Dedifferentiated amniotic fluid mesenchymal stem cell (primary cell): ENCODE results near the gene FRMPD2.
"Not testable (repeated sequence)": the region's sequence is repeated elsewhere in the genome, so short reads cannot be mapped to it uniquely, and the experiment has no call there.

Experiments
- DNase-seq: peaks from one replicate; pipeline ENCODE4 v3.0.0-alpha.2; 2016; ENCODE audit errors: extremely low spot score

FRMPD2 gene

DNA sequence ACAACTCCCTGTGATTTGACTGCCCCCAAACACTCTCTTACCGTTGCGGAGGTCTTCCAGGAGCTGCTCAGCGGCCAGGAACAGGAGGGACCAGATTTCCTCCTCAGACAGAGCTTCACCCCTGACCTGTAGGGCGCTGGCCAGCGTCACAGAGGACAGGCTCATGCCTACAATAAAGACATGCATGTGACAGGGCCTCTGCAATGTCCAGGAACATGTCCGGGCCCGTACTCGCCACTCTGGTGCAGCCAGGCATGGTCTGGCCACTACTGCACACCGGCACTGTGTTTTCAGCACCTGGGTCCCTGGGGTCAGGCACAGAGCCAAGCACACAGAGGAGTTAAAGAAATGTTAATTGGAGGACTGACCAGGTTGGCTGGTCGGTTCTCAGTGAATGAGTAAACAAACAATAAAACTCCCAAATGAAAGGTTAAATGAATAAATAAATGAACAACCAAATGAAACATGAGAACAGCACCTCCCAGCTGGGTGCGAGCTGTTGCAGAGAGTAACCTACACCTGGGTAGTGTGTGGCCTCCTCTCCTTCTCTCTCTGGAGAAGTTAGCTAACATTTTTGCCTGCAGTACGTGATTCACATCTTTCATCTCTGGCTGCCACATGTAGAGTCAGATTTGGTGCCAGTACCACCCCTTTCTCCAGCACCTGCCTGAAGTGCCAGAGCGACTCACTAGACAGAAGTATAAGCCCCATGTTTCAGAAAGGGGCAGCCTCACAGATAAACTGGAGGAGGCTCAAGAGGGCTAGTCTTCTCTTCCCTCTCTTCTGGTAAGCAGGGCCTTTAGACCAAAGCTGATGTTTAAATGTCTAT lies 22.8 kb downstream of the FRMPD2 start:
- no peak for DNase-seq

DNA sequence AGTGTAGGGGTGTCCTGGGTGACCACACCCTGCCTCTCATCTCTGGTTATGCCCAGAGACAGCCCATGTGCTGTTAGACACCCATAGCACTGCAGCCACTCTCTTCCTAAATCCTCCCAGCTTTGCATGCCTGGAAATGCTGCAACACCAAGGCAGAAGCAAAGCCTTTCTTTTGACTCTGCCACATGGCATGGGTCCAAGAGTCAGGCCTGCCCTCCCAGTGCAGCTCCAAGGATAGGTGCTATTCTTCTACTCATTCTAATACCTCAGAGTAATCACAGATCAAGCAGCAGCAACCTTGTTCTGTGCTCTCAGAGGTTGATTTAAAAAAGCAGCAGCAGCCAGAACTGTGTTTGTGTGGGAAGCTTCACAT lies 23.4 kb downstream of the FRMPD2 start:
- DNase-seq = no peak

DNA sequence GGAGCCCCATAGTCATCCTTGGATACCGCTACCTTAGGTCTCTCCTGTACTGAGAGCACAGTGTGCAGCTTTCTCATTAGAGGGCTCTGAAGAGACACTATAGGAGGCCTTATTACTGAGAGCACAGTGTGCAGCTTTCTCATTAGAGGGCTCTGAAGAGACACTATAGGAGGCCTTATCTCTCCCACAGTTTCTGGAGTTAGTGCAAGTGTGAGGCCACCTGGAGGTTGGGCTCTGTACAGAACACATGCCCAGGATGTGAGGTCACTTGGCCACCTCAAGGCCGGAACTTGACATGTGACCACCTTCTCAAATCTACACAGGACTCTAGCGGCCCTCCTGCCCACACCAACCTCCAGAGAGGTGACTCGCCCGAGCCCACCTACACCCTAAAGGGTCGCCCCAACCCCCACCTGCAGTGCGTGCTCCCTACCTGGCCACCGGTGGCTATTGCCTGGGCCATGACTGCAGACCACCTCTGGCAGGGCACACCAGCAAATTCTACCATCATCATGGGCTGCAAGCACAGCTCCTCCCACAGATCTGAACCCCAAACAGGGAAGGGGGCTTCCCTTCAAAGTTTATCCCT lies 24.6 kb downstream of the FRMPD2 start:
- no peak for DNase-seq

DNA sequence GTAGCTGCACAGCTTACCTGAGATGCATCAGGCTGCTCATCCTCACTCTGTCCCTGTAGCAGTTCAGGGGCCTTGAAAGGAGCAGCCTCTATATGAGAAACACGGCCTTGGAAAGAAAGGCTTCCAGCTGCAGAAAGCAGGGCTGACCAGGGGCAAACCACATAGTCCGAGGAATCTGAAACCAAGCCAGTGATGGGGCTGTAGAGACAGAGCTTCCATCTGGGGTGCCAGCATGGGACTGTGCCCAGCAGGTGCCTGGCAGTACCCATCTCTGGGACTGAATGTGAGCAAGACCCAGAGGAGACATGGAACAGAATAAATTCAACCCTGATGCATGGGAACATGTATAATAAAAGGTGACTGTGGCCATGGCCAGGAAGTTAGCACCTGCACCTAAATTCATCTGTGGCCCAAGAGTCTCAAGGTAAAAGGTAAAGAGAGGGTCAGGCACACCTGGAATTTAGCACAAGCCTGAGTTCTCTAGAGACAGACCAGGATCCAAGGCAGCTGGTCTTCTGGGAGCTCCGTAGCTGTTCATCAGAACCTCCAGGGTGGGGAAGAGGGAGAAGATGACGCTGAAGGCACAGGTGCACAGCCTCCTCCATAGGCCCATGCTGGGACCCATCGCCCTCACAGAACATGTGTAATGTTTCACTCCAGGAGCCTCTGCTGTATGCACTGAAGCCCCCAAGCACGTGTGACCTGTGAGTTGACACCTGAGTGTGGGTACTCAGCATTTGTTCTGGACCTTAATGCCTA lies 25.3 kb downstream of the FRMPD2 start:
- DNase-seq = no peak

DNA sequence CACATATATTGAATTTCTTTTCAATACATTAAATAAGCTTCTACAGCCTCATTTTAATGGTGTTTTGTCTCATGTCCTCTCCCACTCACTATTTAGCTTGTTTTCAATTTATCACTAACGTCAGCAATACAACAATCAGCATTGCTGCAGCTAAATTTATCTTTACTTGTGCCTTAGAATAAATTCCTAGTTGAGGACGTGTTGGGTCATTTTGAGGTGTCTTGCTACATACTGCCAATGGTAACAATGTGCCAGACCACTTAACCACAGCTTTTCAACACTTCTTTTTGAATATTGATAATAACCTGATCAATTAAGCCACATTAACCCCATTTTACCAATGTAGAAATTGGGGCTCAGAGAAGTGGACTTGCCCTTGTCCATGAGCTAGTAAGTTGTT lies 26.0 kb downstream of the FRMPD2 start:
- no peak for DNase-seq

DNA sequence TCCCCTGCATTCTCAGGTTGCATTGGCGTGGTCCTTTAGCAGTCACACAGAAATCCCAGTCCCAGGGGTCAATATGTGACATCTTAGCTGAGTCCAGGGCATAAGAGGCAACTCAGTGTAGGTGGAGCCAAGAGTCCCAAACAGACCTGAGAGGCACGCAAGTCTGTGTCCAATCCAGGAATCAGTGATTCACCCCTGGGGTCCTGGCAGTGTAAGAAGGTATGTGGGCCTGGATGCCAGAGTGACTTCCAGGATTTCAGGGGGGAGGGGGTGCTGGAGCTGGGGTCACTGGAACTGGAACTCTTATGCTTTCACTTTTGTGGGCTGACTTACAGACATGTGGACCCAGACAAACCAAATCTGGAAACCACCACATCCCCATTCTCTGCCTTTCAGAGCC lies 26.8 kb downstream of the FRMPD2 start:
- DNase-seq = no peak

DNA sequence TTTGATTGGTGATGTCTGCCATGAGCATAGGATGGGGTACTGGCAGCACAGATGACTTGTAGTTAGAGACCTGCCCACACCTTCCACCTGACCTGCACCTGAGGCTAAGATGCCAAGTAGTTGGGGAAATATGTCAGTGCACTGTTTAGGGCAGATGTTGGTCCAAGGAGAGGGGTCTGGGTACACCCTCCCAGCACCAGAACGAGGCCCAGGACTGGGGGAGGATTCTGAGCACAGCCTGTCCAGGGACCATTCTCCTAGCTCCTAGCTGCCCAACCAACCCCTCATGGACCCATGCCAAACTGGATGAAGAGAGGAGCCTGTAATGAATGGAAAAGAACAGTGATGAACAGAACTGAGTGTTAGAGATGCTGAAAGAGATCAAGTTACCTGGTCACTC lies 28.0 kb downstream of the FRMPD2 start:
- no peak for DNase-seq

DNA sequence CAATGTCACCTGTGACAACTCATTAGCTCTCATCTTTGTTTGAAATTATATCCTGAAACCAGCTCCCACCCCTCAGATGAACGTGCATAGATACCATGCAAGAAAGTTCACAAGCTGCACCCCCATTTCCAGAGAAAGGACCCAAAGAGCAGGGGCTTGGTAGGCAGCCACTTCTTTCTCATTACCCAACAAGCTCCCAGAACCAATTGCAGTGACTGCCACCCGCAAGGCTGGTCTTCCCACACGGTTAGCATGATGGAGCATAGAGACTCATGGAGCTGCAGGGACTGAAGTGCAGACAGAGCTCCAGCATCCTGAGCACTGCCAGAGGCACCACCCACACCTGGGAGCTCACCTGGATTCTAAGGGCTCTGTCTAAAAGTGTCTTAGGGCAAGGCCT lies 28.5 kb downstream of the FRMPD2 start:
- DNase-seq = no peak

DNA sequence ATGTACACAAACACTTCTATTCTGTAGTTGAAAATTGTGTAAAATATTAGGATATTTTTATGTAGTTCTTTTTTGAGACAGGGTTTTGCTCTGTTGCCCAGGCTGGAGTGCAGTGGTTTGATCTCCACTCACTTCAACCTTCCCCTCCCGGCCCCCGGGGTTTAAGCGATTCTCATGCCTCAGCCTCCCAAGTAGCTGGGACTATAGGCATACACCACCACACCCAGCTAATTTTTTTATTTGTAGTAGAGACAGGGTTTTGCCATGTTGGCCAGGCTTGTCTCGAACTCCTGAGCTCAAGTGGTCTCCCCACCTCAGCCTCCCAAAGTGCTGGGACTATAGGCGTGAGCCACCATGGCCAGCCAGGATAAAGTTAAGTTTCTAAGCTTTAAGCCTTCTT lies 30.6 kb downstream of the FRMPD2 start:
- not testable (repeated sequence) for DNase-seq

DNA sequence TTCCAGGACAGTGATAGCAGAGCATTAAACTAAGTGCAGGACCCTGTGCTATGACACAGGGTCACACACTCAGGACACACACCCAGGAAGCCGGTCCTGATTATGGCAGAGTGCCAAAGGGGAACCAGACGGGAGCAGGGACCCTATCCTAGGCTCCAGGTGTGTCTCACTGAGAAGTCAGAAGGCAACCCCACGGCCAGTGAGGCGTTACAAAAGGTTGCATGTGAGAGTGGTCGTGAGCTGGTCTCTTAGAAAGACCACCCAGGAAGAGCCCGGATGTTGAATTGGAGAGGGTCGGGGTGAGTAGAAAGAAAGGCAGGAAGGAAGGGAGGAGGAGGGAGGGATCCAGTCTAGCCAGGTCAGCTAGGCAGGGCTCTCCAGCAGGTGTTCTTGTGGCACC lies 31.0 kb downstream of the FRMPD2 start:
- no peak for DNase-seq

DNA sequence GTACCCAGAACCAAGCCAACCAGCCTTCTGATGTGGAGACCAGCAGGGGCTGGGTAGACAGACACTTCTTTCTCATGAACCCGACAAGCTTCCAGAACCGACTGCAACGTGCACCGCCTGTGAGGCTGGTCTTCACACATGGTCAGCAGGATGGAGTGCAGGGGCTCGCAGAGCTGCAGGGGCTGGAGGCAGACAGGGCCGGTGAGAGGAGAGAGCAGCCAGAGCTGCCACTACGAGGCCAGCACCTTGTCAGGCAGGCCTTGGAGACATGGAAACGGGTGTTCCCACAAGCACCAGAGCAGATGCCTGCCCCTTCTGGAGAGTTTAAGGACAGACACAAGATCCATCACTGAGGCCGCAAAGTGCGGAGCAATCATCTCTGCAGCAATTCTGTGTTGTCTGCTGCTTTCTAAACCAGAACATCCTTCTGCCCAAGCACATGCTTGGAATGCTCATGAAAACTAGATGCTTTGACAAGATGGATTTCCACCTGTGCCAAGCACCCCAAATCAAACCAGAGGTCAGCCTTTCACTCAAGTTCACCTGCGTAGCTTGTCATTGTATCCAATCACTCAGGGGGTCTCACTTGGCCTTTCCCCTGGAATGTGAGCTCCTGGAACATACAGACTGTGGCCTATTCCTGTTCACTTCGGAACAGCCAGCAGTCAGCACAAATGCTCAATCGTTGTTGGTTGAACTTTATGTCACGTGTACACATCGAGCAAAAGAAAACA lies 32.2 kb downstream of the FRMPD2 start:
- DNase-seq = no peak

DNA sequence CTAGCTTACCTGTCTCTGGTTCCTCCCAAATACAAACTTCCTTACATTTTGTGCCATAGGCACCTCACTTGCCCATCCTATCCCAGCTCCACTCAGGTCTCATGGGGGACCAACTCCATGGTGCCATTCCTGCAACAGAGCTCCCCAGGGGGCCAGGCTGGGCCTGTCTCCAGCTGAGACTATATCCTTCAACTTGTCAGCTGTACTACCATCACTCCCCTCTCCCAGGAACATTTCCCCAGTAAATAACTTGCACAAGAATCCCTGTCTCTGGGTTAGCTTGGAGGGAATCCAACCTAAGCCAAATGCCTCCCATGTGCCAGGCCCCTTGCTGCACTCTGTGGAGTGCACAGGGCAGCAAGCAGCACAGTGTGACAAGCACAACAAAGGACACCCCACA lies 33.2 kb downstream of the FRMPD2 start:
- DNase-seq = no peak

DNA sequence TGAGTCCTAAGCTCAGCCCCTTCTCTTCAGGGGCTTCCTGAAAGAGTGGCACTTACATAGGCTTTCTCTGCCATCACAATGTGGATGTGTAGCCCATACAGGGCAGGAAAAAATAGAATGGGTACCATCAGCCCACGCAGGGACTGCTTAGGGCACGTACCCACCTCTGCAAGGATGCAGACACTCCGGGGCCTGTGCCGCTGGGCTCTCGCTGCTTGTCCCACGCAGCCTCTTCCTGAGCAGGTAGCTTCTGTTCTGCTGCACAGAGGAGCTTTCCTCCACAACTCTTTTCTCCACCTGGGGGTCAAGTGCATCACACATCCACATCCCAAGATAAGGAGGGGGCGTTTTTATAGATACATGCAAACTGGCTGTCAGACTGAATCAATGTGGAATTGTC lies 34.3 kb downstream of the FRMPD2 start:
- DNase-seq = no peak

DNA sequence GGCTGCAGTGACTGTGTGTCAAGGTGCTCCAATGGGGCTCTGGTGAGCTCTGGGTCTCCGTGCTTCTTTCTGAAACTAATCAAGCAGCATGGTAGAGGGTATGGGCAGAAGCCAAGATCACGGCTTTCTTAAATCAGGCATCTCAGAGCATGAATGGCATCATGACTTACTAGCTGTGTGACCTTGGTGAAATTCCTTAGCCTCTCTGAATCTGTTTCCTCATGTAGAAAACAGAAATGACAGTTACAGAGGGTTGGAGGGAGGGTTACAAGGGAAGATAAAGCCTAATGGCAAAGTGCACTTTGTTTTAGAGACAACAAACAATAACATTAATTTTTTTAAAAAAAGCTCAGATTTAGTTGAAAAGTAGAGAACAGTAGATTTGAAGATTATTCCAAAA lies 34.9 kb downstream of the FRMPD2 start:
- no peak for DNase-seq

DNA sequence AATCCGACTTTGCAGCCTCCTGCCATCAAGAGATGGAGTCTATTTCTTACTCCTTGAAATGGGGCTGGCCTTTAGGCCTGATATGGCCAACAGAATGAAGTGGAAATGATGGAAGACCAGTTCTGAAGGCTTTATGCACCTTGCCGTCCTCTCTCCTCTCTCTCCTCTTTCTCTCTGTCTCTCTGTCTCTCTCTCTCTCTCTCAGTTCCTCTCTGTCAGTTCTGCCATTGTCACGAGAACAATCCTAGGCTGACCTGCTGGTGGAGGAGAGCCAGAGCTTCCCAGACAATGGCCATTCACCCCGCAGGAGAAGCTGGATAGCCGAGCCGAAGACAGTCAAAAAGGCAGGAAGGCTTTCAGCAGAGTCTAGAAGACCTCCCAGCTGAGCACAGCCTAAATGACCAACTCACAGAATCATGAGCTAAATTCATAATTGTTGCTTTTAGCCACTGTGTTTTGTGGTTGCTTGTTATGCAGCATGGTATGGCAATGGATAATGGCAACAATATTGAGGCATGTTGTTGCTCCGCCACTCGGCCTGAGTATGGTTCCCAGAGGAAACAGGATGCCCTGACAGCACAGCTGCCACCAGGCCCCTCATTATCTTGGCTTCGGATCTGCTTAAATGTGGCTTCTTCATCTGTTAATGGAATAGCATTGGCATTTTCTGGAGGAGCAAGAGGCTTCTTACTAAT lies 35.5 kb downstream of the FRMPD2 start:
- DNase-seq = no peak

DNA sequence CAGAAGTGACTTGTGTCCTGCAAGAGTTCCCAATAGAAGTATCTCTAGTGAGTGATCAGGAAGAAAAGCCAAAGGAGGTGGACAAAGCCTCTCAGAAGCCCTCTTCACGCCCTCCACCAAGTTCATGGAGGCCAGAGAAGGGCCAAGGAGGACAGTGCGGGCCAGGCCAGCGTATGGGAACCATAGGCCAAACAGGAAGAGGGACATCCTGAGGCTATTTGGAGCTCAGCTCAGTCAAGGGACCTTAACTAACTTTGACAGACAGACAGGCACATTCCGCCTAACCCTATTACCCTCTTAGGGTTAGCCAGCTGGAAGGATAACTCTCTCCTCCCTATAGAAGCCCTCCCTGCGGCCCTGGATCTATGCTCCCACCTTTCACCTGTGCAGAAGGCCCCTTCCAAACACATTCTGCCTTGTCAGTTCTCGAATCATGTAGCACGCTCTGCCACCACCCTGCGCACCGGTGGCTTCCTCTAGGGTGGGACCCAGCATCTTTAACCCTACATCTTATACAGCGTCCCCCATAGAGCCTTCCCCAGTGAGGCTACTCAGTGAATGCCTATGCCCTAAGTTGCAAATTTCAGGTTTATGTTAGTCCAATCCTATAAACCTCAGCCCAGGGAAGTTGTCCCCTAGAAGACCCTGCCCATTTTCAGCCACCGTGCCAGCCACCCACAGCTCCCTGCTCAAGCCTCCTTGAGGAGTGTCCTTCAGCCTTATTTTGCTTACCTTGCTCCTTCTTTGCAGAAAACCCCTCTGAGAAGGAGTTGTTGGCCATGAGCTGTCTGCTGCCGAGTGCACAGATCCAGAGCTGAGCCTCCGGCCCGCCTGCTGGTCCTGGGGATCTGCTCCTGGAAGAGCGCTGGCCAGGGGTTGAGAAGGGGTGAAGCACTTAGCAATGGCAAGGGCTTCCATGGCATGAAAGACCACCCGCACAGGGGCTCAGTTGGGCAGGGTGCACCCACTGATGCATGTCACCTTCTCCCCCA lies 36.9 kb downstream of the FRMPD2 start:
- DNase-seq = no peak

DNA sequence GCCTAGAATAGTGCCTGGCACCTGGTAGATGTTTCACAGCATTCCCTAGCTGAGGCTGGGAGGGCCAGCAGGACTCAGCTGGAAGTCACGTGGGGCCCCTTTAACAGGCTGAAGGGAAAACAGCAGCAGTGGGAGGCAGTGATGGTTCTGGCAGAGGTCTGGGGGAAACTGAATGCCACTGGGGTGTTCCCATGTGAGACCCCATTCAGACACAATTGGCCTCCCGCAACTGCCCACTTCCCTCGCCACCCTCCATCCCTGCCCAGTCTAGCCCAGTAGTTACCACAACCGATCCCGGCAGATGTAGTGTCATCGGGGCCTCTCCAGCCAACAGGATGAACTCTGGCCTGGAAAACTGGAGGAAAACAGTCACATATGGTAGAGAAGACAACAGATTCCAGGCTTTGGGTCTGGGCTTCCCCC lies 38.3 kb downstream of the FRMPD2 start:
- no peak for DNase-seq

DNA sequence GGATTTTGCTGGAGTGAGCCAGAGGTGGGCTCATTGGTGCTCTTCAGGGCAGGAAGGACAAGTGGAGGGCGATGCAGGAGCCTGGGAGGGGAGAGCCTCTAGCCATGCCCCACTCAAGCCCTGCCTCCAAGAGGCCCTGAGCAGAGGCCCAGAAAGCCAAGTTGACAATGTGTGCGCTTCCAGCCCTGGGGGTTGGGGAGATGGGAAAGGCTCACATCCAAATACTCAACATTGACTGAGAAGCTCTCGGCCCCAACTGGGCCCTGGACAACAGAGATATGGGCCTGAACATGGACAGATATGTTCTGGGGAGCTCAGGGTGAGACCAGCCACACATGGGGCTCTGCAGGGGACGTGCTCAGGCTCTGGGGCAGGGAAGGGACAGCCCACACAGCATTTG lies 39.0 kb downstream of the FRMPD2 start:
- DNase-seq = no peak

DNA sequence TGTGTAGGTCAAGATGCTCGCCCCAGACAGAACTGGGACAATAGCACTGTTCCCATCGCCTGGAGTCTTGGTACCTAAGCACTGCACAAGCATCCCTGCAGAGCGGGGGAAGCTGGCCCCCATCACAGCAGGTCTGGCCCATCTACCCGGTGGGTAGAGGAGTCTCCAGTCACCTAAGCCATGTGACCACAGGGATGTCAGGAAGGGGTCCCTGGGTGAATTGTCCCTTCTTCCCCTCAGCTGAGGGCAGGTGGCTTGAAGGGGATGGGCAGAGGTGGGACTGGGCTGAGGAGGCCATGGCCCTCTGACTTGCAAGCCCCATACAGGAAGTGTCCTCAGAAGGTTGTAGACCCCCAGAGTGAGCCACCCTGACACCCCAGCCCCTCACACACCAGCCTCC lies 39.7 kb downstream of the FRMPD2 start:
- no peak for DNase-seq

DNA sequence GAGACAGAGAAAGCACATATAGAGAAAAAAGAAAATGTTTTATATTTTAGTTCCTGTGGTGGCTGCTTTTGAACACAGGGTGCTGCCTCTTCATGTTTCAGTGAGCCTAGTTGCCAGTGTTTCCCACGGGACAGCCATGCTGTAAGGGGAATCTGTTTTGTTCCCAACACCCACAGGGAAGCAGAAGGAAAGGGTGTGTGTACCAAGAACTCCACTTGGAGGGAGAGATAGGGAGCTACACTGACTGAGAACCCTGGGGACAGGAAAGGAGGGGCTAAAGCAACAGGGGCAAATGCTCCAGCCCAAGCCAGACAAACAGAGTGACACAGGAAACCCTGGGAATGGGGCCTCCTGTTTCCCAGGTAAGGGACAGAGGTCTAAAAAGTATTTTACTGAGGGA lies 40.2 kb downstream of the FRMPD2 start:
- no peak for DNase-seq
